ENCODE data around the gene HAUS1. TPM values are rescaled to one million over a fixed set of nuclear protein-coding genes. Genes with fewer than 3 reads are reported as not detected.
"Not testable (repeated sequence)": the region's sequence is repeated elsewhere in the genome, so short reads cannot be mapped to it uniquely, and the experiment has no call there.

Gene HAUS1
- total and polyA plus RNA-seq, 2 of the 4 experiments (the other 2 are of a cell fraction), result 25.3 to 33.4 TPM

DNA sequence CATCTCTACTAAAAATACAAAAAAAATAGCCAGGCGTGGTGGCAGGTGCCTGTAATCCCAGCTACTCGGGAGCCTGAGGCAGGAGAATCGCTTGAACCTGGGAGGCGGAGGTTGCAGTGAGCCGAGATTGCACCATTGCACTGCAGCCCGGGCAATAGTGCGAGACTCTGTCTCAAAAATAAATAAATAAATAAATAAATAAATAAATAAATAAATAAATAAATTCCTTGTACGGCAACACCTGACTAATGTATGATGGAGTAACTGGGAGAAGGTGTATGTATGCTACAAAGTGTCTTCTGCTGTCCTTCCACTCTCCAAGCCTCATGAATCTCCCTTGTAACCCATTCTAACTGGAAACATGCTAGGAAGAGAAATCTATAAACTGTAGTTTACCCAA, 26.4 kb downstream of the HAUS1 start:
- no CpG with 5 or more reads among the region's 8 CpGs for WGBS, 2 experiments (ENCODE audit: extremely low coverage in 2 of 2, insufficient read length in 1 of 2)
- BruUV-seq (replicated peaks); H2AK5ac ChIP-seq (ENCODE audit: low read depth, low read length); H2BK120ac ChIP-seq (ENCODE audit: low read depth, low read length); POLR2A ChIA-PET (ENCODE audit: unreplicated experiment); H3K27me3 ChIP-seq (ENCODE audit: control insufficient read depth, insufficient read depth, low read length); in situ Hi-C loops (cut with MboI; ENCODE audit: low sequenced_read_pairs); H3K79me1 ChIP-seq (ENCODE audit: low read depth in 1 of 2, low read length in 2 of 2); H3K18ac ChIP-seq (ENCODE audit: low read depth, low read length); intact Hi-C loops (cut with micrococcal nuclease); H4K20me1 ChIP-seq (ENCODE audit: insufficient read depth, low read length); H3K23ac ChIP-seq (ENCODE audit: low read depth, low read length); H3K14ac ChIP-seq (replicated peaks; ENCODE audit: low read depth, low read length); H3K4ac ChIP-seq (ENCODE audit: low read depth, low read length); H3K27ac ChIP-seq (ENCODE audit: insufficient read depth, low read length); H3K4me1 ChIP-seq (ENCODE audit: control insufficient read depth, insufficient read depth, low read length); H2AK9ac ChIP-seq (replicated peaks; ENCODE audit: low read depth, low read length, poor library complexity); H4K8ac ChIP-seq (ENCODE audit: low read depth in 2 of 2, low read length in 2 of 2); H3K4me3 ChIP-seq (ENCODE audit: insufficient read depth, low read depth, low read length); H2AFZ ChIP-seq (replicated peaks; ENCODE audit: low read length, poor library complexity); H2BK20ac ChIP-seq (ENCODE audit: low read depth, low read length); dilution Hi-C loops (cut with HindIII; ENCODE audit: low sequenced_read_pairs, unreplicated experiment); H4K91ac ChIP-seq (ENCODE audit: insufficient read depth, low read depth, low read length); CTCF ChIA-PET; H4K5ac ChIP-seq (ENCODE audit: low read depth, low read length); H3K4me2 ChIP-seq (ENCODE audit: low read depth, low read length); H2BK5ac ChIP-seq (ENCODE audit: low read depth, low read length, poor library complexity, severe bottlenecking); H3K9me3 ChIP-seq (ENCODE audit: control insufficient read depth, insufficient read depth, low read length); H3K56ac ChIP-seq (ENCODE audit: extremely low read depth, insufficient read depth, low read length); H3K9me1 ChIP-seq (ENCODE audit: insufficient read depth, low read length); H2BK15ac ChIP-seq (ENCODE audit: low read depth, low read length); DNase-seq; H3K9ac ChIP-seq (ENCODE audit: low read depth, low read length); ATAC-seq (ENCODE audit: low read depth): not testable (repeated sequence)
- H3K36me3 ChIP-seq (ENCODE audit: control insufficient read depth, insufficient read depth, low read length), result peaks cover 12% of the 10 kb centered on the region

Data from IMR-90 (cell line).